ENCODE measurements around the gene POLG2.
"Not testable (repeated sequence)": the region's sequence is repeated elsewhere in the genome, so short reads cannot be mapped to it uniquely, and the experiment has no call there.

The POLG2 gene

GRCh38 chr17:64505340-64506200 lies 8.7 kb upstream of the POLG2 start:
- DNase-seq (ENCODE audit: low spot score) = peak; percentile 81

- DNase-seq (ENCODE audit: low spot score) = no peak
Observed at GRCh38 chr17:64504769-64505339, 8.0 kb upstream of the POLG2 start.

GRCh38 chr17:64503821-64504768 lies 7.2 kb upstream of the POLG2 start:
- DNase-seq (ENCODE audit: low spot score) = no peak

GRCh38 chr17:64503341-64503740 lies 6.5 kb upstream of the POLG2 start:
- no peak for DNase-seq (ENCODE audit: low spot score)

- DNase-seq (ENCODE audit: low spot score) = no peak
Observed at GRCh38 chr17:64502809-64503208, 6.0 kb upstream of the POLG2 start.

GRCh38 chr17:64502021-64502420 lies 5.2 kb upstream of the POLG2 start:
- DNase-seq (ENCODE audit: low spot score) = no peak

- no peak for DNase-seq (ENCODE audit: low spot score)
Observed at GRCh38 chr17:64500862-64501765, 4.3 kb upstream of the POLG2 start.

- no peak for DNase-seq (ENCODE audit: low spot score)
Observed at GRCh38 chr17:64500487-64500859, 3.6 kb upstream of the POLG2 start.

- DNase-seq (ENCODE audit: low spot score) = no peak
Observed at GRCh38 chr17:64499805-64500486, 3.1 kb upstream of the POLG2 start.

GRCh38 chr17:64498308-64499203 lies 1.7 kb upstream of the POLG2 start:
- no peak for DNase-seq (ENCODE audit: low spot score)

- DNase-seq (ENCODE audit: low spot score) = no peak
Observed at GRCh38 chr17:64497565-64498035, 746 bp upstream of the POLG2 start.

- DNase-seq (ENCODE audit: low spot score) = no peak
Observed at GRCh38 chr17:64496348-64496785, 487 bp downstream of the POLG2 start.

GRCh38 chr17:64495300-64495699 lies 1.6 kb downstream of the POLG2 start:
- not testable (repeated sequence) for DNase-seq (ENCODE audit: low spot score)

GRCh38 chr17:64494121-64494520 lies 2.7 kb downstream of the POLG2 start:
- no peak for DNase-seq (ENCODE audit: low spot score)

- DNase-seq (ENCODE audit: low spot score) = no peak
Observed at GRCh38 chr17:64492481-64493109, 4.3 kb downstream of the POLG2 start.

- DNase-seq (ENCODE audit: low spot score) = no peak
Observed at GRCh38 chr17:64491994-64492393, 4.9 kb downstream of the POLG2 start.

GRCh38 chr17:64491034-64491860 lies 5.6 kb downstream of the POLG2 start:
- DNase-seq (ENCODE audit: low spot score) = no peak

- no peak for DNase-seq (ENCODE audit: low spot score)
Observed at GRCh38 chr17:64488301-64488700, 8.6 kb downstream of the POLG2 start.

Measured in iPS-NIHi11 (cell line).